ENCODE results near the gene HLX.

HLX gene, protein sequence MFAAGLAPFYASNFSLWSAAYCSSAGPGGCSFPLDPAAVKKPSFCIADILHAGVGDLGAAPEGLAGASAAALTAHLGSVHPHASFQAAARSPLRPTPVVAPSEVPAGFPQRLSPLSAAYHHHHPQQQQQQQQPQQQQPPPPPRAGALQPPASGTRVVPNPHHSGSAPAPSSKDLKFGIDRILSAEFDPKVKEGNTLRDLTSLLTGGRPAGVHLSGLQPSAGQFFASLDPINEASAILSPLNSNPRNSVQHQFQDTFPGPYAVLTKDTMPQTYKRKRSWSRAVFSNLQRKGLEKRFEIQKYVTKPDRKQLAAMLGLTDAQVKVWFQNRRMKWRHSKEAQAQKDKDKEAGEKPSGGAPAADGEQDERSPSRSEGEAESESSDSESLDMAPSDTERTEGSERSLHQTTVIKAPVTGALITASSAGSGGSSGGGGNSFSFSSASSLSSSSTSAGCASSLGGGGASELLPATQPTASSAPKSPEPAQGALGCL

DNA sequence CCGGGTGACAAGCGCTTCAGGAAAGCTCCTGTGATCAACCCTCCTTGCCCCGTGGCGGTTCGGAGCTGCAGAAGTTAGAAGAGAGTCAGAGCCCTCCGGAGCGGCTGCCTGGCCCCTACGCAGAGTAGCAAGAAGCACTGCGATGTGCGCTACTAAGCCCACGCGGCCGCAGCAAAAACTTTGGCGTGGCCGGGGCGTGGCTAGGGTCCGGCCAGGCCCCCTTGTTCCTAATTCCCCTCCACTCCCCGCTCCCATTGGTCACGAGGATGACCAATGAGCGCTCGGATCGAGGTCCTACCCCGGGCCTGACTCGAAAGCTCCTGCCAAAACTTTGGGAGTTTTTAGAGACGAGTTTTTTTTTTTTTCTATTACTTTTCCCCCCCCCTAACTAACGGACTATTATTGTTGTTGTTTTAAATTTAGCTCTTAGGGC lies at the start of gene HLX:
Gene HLX (plus strand): TSS at position 368 of the 433 bp plus-strand sequence. CDS start 415 bp downstream, outside the sequence.
- H3K4me1 Mint-ChIP-seq, result peaks cover 47% of the 10 kb centered on the region
- ATAC-seq (peak; percentile 66), DNase-seq (peak; percentile 37 to 39)
- H3K27ac Mint-ChIP-seq, result peak within 1 kb of the TSS in 1 of 2 donors; percentile 10
- peaks cover 96% of the 10 kb centered on the region for H3K27me3 Mint-ChIP-seq
- no peaks in the 10 kb centered on the region for H3K9me3 Mint-ChIP-seq
- H3K4me3 Mint-ChIP-seq, result peak within 1 kb of the TSS; percentile 85 to 91

- no peaks in the 10 kb centered on the region for H3K4me1 Mint-ChIP-seq
- peaks cover 17% of the 10 kb centered on the region for H3K27me3 Mint-ChIP-seq
- no peak overlapping the region for H3K4me3 Mint-ChIP-seq
- no peaks in the 10 kb centered on the region for H3K9me3 Mint-ChIP-seq
- DNase-seq (no peak), ATAC-seq (no peak)
- peak overlapping the region in 1 of 2 donors; percentile 11 for H3K27ac Mint-ChIP-seq
Observed at GRCh38 chr1:220833436-220833835, 45.8 kb upstream of the HLX start.

GRCh38 chr1:220834155-220834870 lies 44.9 kb upstream of the HLX start:
- no peak for ATAC-seq
- no peaks in the 10 kb centered on the region for H3K9me3 Mint-ChIP-seq
- H3K4me3 Mint-ChIP-seq, result no peak overlapping the region

DNA sequence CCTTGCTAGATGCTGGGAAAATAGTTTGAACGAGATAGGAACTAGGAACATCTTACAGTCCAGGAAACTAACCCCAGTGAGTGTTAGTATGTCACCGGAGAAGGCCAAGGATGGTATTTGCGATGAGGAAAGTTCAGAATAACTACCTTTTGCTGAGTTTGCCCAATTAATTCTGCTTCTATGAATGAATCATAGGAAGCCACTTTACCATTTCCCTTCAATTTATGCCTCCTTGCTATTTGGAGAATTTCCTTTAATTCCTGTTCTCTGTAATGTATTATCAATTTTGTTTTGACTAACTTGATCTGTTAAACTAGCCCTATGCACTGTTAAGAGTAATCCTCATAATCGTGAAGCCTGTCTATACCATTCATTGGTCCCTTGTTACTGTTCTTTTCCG lies 40.7 kb upstream of the HLX start:
- Mint-ChIP-seq H3K27me3 (peaks cover 10% of the 10 kb centered on the region), H3K27ac (no peak overlapping the region), H3K4me3 (no peak overlapping the region), H3K4me1 (no peaks in the 10 kb centered on the region), H3K9me3 (no peaks in the 10 kb centered on the region)
- ATAC-seq, result no peak
- DNase-seq, result no peak

More at GRCh38 chr1:220834155-220834870, 44.9 kb upstream of the HLX start:
- no peak for DNase-seq
- Mint-ChIP-seq H3K27me3 (peaks cover 12% of the 10 kb centered on the region), H3K27ac (no peak overlapping the region), H3K4me1 (no peaks in the 10 kb centered on the region)

DNA sequence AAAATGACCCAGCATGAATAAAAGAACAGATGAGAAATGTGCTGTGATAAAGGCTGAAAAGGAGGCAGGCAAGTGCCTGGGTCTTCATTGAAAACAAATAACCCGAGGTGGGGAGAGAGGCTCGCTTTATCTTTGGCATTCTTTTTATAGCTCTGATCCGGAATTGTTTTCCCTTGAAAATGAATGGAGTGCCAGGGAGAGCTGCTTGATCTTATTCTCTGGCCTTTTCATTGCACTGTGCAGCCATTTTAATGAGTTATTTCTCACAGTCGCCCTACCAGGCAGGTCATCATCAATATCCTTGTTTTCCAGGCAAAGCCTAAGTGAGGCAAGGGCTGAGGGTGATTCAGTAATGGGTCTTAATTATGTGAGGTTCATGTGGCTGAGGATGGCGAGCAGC lies 39.8 kb upstream of the HLX start:
- ATAC-seq, result no peak
- Mint-ChIP-seq H3K27me3 (peaks cover 4% of the 10 kb centered on the region), H3K4me1 (no peaks in the 10 kb centered on the region), H3K27ac (no peak overlapping the region), H3K9me3 (no peaks in the 10 kb centered on the region), H3K4me3 (no peak overlapping the region)
- DNase-seq, result no peak

DNA sequence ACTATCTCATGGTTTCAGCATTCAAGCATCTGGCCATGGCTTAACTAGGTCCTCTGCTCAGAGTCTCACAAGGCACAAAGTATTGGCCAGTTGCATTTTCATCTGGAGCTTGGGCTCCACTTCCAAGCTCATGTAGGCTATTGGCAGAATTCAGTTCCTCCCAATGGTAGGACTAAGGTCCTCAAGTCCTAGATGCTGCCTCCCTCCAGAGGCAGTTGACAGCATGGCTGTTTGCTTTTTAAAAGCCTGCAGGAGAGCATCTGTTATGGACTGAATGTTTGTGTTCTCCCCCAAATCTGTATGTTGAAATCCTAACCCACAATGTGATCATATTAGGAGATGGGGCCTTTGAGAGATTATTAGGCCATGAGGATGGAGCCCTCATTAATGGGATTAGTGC lies 38.0 kb upstream of the HLX start:
- Mint-ChIP-seq H3K27me3 (no peaks in the 10 kb centered on the region), H3K4me3 (no peak overlapping the region), H3K27ac (no peak overlapping the region), H3K9me3 (no peaks in the 10 kb centered on the region), H3K4me1 (no peaks in the 10 kb centered on the region)
- DNase-seq, result no peak
- no peak for ATAC-seq

DNA sequence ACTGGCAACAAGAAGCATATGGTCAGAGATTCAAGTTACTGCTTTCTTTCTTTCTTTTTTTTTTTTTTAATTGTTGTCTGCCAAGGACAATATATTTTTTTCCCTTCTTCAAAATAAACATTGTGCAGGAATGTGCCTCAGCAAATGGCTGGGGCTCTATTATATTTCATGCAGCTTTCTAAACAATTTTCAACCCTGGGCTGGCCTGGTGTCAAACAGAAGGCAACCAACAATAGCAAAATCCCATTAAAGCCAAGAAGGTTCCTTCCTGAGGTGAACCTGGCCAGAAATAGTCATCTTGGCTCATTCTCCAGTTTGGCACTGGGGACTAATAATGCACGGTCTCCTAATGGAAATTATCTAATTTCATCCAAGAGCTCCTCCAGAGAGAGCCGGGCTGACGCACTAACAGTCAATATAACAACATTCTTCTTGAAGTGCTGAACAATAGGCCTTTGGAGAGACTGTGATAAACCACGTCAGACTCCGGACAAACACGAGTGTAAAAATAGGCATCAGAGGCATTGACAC lies 35.7 kb upstream of the HLX start:
- ATAC-seq (no peak), DNase-seq (no peak)
- no peak overlapping the region for H3K27ac Mint-ChIP-seq

GRCh38 chr1:220852408-220852807 lies 26.8 kb upstream of the HLX start:
- no peak overlapping the region for H3K4me3 Mint-ChIP-seq
- H3K4me1 Mint-ChIP-seq, result no peaks in the 10 kb centered on the region
- ATAC-seq, result no peak
- DNase-seq, result no peak
- H3K9me3 Mint-ChIP-seq, result peaks cover 33 to 37% of the 10 kb centered on the region in 2 donors
- H3K27ac Mint-ChIP-seq, result no peak overlapping the region
- H3K27me3 Mint-ChIP-seq, result peaks cover 8% of the 10 kb centered on the region

More for the DNA sequence above, 35.7 kb upstream of the HLX start:
- Mint-ChIP-seq H3K9me3 (no peaks in the 10 kb centered on the region), H3K27me3 (no peaks in the 10 kb centered on the region), H3K4me3 (no peak overlapping the region), H3K4me1 (no peaks in the 10 kb centered on the region)

- H3K27me3 Mint-ChIP-seq, result peaks cover 74% of the 10 kb centered on the region
- no peak for ATAC-seq
- H3K4me3 Mint-ChIP-seq, result no peak overlapping the region
Observed at GRCh38 chr1:220872296-220872695, 6.9 kb upstream of the HLX start.

GRCh38 chr1:220873087-220873486 lies 6.2 kb upstream of the HLX start:
- Mint-ChIP-seq H3K27me3 (peaks cover 77% of the 10 kb centered on the region), H3K4me1 (peaks cover 19% of the 10 kb centered on the region), H3K4me3 (no peak overlapping the region), H3K9me3 (no peaks in the 10 kb centered on the region), H3K27ac (no peak overlapping the region)
- DNase-seq (no peak), ATAC-seq (no peak)

More at GRCh38 chr1:220872296-220872695, 6.9 kb upstream of the HLX start:
- peaks cover 11% of the 10 kb centered on the region for H3K4me1 Mint-ChIP-seq
- H3K27ac Mint-ChIP-seq, result no peak overlapping the region
- DNase-seq, result no peak
- no peaks in the 10 kb centered on the region for H3K9me3 Mint-ChIP-seq

DNA sequence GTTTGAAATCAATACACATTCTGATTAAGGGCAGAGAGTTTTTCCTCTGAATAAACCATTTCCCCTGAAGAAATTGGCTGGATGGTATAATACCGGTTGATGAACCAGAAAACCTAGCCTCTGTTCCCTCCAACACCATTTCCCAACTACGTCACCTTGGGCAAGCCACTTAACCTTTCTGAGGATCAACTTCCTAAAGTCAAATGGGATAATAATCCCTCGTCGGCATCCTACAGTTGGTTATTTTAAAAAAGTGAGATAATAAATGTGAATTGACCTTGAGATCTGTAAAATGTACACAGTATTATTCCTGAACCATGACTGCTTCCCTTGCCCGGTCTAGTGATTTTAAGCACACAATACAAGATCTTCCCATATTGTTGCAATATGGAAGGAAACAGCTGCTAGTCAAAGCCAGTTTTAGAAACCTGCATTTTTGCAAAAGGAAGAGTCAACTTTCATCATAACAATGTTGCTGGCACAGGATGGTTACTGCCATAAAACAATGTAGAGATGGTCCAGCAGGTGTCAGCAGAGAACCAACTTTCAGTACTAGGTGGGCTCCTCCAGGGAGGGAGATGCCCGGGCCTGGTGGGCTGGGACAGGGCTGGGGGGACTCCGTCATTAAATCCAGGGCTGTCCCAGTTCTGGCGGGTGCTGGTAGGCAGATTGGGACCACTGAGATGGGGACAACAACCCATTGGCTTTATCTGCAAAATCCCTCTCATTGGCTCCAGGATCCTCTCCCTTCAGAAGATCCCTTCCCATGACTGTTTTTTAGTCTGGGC lies 5.2 kb upstream of the HLX start:
- DNase-seq, result peak; percentile 23 to 29
- H3K27ac Mint-ChIP-seq, result no peak overlapping the region
- no peaks in the 10 kb centered on the region for H3K9me3 Mint-ChIP-seq
- peaks cover 86% of the 10 kb centered on the region for H3K27me3 Mint-ChIP-seq
- ATAC-seq, result peak; percentile 55
- peaks cover 28% of the 10 kb centered on the region for H3K4me1 Mint-ChIP-seq
- no peak overlapping the region for H3K4me3 Mint-ChIP-seq

DNA sequence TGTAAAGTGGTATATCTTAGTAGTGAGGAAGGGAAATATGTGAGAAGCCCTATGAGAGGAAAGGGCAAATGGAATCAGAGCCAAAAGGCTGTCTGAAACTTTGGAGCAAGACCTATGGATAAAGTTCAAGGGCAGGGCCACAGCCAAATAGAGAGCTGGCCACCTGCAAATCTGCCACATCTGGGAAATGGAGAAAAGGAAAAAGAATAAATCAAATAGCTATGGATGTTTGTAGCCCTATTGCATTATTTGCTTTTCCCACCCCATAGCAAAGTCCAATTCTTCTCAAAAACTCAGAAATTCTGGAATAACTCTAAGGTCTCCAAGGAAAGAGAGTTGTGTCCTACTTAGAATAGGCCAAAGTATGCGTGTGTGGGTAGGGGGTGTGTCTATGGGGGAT lies 4.0 kb upstream of the HLX start:
- ATAC-seq, result no peak
- Mint-ChIP-seq H3K27ac (no peak overlapping the region), H3K4me1 (peaks cover 35% of the 10 kb centered on the region), H3K4me3 (no peak overlapping the region), H3K9me3 (no peaks in the 10 kb centered on the region), H3K27me3 (peaks cover 84% of the 10 kb centered on the region)
- DNase-seq, result no peak

DNA sequence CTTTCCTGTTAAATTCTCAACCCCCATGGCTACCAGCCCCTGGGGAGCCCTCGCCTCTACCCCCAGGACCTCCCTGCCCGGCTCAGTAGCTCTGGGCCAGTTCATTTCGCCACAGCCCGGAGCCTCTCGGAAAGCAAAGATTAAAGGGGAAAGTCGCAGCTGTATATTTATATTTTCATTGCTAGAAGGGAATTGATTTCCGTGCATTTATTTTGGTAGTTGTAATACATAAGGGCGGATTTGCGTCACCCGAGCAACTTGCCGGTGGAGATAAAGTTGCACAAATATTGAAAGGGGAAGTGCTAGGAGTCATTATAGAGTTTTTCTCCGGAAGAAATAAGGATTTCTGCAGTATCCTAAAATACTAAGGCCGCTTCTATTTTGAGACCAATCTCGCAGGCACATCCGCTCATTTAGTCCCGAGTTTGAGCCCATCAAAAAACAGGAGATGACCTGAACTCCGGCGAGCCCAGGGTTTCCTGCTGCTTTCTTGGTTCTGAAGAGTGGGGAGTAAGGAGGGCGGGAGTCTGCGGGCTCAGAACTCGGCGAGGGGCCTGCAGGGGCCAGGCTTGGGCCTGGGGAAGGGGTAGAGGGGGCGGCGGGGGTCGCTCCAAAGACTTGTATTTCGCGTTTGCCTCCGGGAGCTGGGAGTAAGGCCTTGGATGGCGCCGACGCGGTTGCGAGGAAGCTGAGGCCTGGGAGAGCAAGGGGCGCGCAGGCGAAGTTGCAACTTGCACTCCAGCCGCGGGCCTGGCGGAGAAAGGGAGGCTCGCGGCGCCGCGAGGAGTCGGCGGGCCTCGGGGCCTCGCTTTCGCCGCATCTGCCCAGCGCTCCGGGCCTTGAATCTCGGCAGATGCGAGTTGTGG lies 2.5 kb upstream of the HLX start:
- ATAC-seq (no peak), DNase-seq (no peak)
- Mint-ChIP-seq H3K9me3 (no peaks in the 10 kb centered on the region), H3K27ac (no peak overlapping the region), H3K27me3 (peaks cover 90% of the 10 kb centered on the region), H3K4me3 (peak overlapping the region; percentile 61 to 85), H3K4me1 (peaks cover 47% of the 10 kb centered on the region)

- no peak for ATAC-seq
- no peak for DNase-seq
- Mint-ChIP-seq H3K27me3 (peaks cover 96% of the 10 kb centered on the region), H3K4me3 (peak overlapping the region; percentile 85 to 91), H3K9me3 (no peaks in the 10 kb centered on the region), H3K4me1 (peaks cover 47% of the 10 kb centered on the region), H3K27ac (no peak overlapping the region)
Observed at GRCh38 chr1:220877377-220878095, 1.7 kb upstream of the HLX start.

Measured in stimulated activated naive CD8-positive, alpha-beta T cell treated with anti-CD3 and anti-CD28 coated beads, Interleukin-15, amount 100 ng/mL, for 72 hours (primary cell).